ENCODE measurements around the gene DCAF10. TPM values are rescaled to one million over a fixed set of nuclear protein-coding genes. Genes with fewer than 3 reads are reported as not detected.

DCAF10 gene
- polyA plus RNA-seq, 3 donors, result 12.4 to 17.2 (median 14.7) TPM

DNA sequence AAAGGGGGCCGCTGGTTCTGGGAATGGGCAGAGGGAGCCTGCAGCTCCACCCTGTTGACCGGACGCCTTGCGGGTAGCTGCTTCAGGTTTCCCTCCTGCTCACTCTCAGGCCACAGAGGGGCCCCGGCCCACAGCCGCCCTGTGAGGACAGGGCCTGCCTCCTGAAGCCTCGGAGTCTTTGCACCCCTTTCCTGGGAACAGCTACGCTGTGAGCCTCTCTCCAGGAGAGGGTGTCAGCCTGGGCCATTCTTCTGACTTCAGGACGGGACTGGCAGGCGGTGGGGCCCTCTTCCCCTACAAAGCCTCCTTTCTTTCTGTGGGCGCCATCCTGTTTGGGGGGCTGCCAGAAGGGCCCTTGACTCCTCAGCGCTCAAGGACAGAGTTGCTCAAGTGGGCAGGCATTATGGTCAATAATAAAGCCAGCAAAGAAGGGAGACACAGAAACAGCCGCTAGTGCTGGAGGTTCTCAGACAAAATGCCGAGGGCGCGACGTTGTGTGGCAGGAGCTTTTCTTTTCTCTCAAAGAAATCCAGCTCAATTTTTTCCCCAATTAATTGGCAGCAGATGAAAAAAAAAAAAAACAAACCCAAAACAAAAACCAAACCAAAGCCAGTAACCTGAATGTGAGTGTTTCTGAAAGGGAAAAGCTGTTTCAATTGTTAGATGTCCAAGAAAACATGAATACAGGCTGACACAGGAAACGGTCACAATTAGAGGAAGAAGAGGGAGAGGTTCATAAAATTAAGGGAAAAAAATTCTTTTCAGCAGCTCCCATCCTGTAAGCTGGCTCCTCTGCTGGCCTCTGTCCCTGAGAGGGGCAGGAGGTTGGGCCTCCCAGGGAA, 116.1 kb downstream of the DCAF10 start:
- no peaks in the 10 kb centered on the region for H3K9me3 ChIP-seq (replicated peaks in 1 of 2; ENCODE audit: control insufficient read depth in 1 of 2, insufficient read depth in 1 of 2, low read length in 2 of 2)
- no peak overlapping the region for H3K4me2 ChIP-seq (replicated peaks; ENCODE audit: extremely low read depth, low read length, poor library complexity, severe bottlenecking)
- peaks cover 7 to 13% of the 10 kb centered on the region in 2 donors for H3K4me1 ChIP-seq (ENCODE audit: control insufficient read depth in 1 of 2, insufficient read depth in 2 of 2, low read length in 2 of 2)
- Mint-ChIP-seq H3K9me3 (no peaks in the 10 kb centered on the region), H3K4me1 (peaks cover 13% of the 10 kb centered on the region), H3K4me3 (no peak overlapping the region), H3K27ac (no peak overlapping the region), H3K36me3 (peaks cover 0 to 4% of the 10 kb centered on the region in 2 donors), H3K27me3 (ENCODE audit: low read depth in 3 of 3) (no peaks in the 10 kb centered on the region)
- 95% methylated on average over 11 of the region's 18 CpGs for WGBS (ENCODE audit: insufficient coverage)
- H3K9ac ChIP-seq (ENCODE audit: insufficient read depth, low read length, poor library complexity, severe bottlenecking), result no peak overlapping the region
- TF ChIP-seq, protein P1, sequence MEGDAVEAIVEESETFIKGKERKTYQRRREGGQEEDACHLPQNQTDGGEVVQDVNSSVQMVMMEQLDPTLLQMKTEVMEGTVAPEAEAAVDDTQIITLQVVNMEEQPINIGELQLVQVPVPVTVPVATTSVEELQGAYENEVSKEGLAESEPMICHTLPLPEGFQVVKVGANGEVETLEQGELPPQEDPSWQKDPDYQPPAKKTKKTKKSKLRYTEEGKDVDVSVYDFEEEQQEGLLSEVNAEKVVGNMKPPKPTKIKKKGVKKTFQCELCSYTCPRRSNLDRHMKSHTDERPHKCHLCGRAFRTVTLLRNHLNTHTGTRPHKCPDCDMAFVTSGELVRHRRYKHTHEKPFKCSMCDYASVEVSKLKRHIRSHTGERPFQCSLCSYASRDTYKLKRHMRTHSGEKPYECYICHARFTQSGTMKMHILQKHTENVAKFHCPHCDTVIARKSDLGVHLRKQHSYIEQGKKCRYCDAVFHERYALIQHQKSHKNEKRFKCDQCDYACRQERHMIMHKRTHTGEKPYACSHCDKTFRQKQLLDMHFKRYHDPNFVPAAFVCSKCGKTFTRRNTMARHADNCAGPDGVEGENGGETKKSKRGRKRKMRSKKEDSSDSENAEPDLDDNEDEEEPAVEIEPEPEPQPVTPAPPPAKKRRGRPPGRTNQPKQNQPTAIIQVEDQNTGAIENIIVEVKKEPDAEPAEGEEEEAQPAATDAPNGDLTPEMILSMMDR (IDR thresholded peaks at IDR 0.05), result no peak
- intact Hi-C loops (cut with micrococcal nuclease), result loop anchor here (5.0 to 10.0 kb wide), 6 partner anchors 76 to 488 kb away; partner anchors contain the start of genes ALDH1B1 (in 1 of the 2) and SHB (in 1 of the 2)
- H3K36me3 ChIP-seq (replicated peaks in 1 of 2; ENCODE audit: control insufficient read depth in 1 of 2, insufficient read depth in 2 of 2, low read length in 2 of 2), result no peaks in the 10 kb centered on the region
- H3K27me3 ChIP-seq (ENCODE audit: control insufficient read depth in 2 of 2, insufficient read depth in 2 of 2, low read length in 2 of 2), result no peaks in the 10 kb centered on the region
- H3K79me2 ChIP-seq (ENCODE audit: insufficient read depth, low read length), result no peaks in the 10 kb centered on the region
- H2AFZ ChIP-seq (ENCODE audit: insufficient read depth, low read depth, low read length, poor library complexity, severe bottlenecking), result no peak overlapping the region
- no peaks in the 10 kb centered on the region for H4K20me1 ChIP-seq (ENCODE audit: insufficient read depth, low read length)
- H3K4me3 ChIP-seq (replicated peaks in 1 of 3; ENCODE audit: low read depth in 2 of 3, low read length in 3 of 3), result no peak overlapping the region
- DNase-seq, result no peak
- H3K27ac ChIP-seq (ENCODE audit: low read depth in 1 of 2, low read length in 2 of 2), result no peak overlapping the region

Other genes with a start within 250 kb of the DCAF10 start
- gene FBXO10, start 224.4 kb upstream of the DCAF10 start, polyA plus RNA-seq, result 1 to 10 TPM in 1 of 3 donors, under 1 TPM in 1, not detected in 1; 0.08 to 1.5 TPM
- 100 to 1,000 TPM in 2 of 3 donors, 10 to 100 TPM in 1; 35.0 to 117 (median 112) TPM for gene TOMM5, start 208.2 kb upstream of the DCAF10 start, polyA plus RNA-seq
- gene FRMPD1, start 149.8 kb upstream of the DCAF10 start, polyA plus RNA-seq, result under 1 TPM in 1 of 3 donors, not detected in 2; 0.03 TPM
- gene TRMT10B, start 47.0 kb upstream of the DCAF10 start, polyA plus RNA-seq, result 10 to 100 TPM in 1 of 3 donors, 1 to 10 TPM in 2; 5.2 to 12.4 (median 9.4) TPM
- 10 to 100 TPM in 2 of 3 donors, 1 to 10 TPM in 1; 9.8 to 25.2 (median 19.6) TPM for gene EXOSC3, start 15.7 kb upstream of the DCAF10 start, polyA plus RNA-seq
- 10 to 100 TPM in 1 of 3 donors, 1 to 10 TPM in 2; 5.9 to 12.4 (median 8.9) TPM for gene SLC25A51, start 103.3 kb downstream of the DCAF10 start, polyA plus RNA-seq